Upper lobe of left lung (tissue), 4 donors: ENCODE data around the gene PDCD7.
"Not testable (repeated sequence)": the region's sequence is repeated elsewhere in the genome, so short reads cannot be mapped to it uniquely, and the experiment has no call there.

Experiments
- CTCF ChIP-seq, 6 experiments: fragments of 450-650 bp in 4 of 6; fragments of 200-600 bp in 2 of 6; sonication (generic) in 2 of 6; IDR thresholded peaks; one replicate each; pipeline ENCODE4 v1.5.1; 2016 to 2019; ENCODE audit warnings: antibody characterized with exemption in 6 of 6
- EP300 ChIP-seq, 4 donors: sonication (generic); formaldehyde crosslinking; IDR thresholded peaks; one replicate each; pipeline ENCODE4 v1.5.1; 2017; ENCODE audit warnings: antibody characterized with exemption in 4 of 4, control low read depth in 2 of 4
- POLR2A ChIP-seq, 4 donors: fragments of 450-650 bp; IDR thresholded peaks; one replicate each; pipeline ENCODE4 v1.5.1; 2016 to 2017; ENCODE audit warnings: antibody characterized with exemption in 4 of 4, mild to moderate bottlenecking in 2 of 4
- POLR2AphosphoS5 ChIP-seq, 2 donors: sonication (generic); formaldehyde crosslinking; IDR thresholded peaks; one replicate each; pipeline ENCODE4 v1.5.1; 2017; ENCODE audit warnings: antibody characterized with exemption in 2 of 2

- TF ChIP-seq CTCF, POLR2A, POLR2AphosphoS5, EP300 (IDR thresholded peaks at IDR 0.05): not testable (repeated sequence)
Observed at GRCh38 chr15:65099801-65100200, 33.8 kb downstream of the PDCD7 start.
